ENCODE data around the gene STRBP. TPM values are rescaled to one million over a fixed set of nuclear protein-coding genes. Genes with fewer than 3 reads are reported as not detected.

Gene STRBP
- total RNA-seq, 2 donors from 2014 or later: 2.8 to 3.3 TPM

- no peak for ATAC-seq (ENCODE audit: insufficient number of reproducible peaks, low FRiP score, low read depth)
- no peaks in the 10 kb centered on the region for H3K4me1 ChIP-seq (ENCODE audit: control insufficient read depth in 1 of 2, low read depth in 2 of 2)
- H3K27ac ChIP-seq: no peak overlapping the region
- no peaks in the 10 kb centered on the region for H3K36me3 ChIP-seq
- no peak overlapping the region for H3K4me3 ChIP-seq
- H3K9me3 ChIP-seq: no peaks in the 10 kb centered on the region
- no peak for TF ChIP-seq CTCF (IDR thresholded peaks at IDR 0.05)
- DNase-seq (ENCODE audit: low spot score): no peak
- H3K27me3 ChIP-seq (replicated peaks; ENCODE audit: insufficient read depth): no peaks in the 10 kb centered on the region
Observed at GRCh38 chr9:123231421-123231820, 37.0 kb downstream of the STRBP start.

GRCh38 chr9:123228967-123229366, 39.4 kb downstream of the STRBP start:
- Histone ChIP-seq H3K27ac (no peak overlapping the region), H3K4me1 (ENCODE audit: control insufficient read depth in 1 of 2, low read depth in 2 of 2) (no peaks in the 10 kb centered on the region), H3K27me3 (replicated peaks; ENCODE audit: insufficient read depth) (no peaks in the 10 kb centered on the region), H3K4me3 (no peak overlapping the region), H3K9me3 (no peaks in the 10 kb centered on the region), H3K36me3 (no peaks in the 10 kb centered on the region)
- no peak for TF ChIP-seq CTCF (IDR thresholded peaks at IDR 0.05)
- no peak for DNase-seq (ENCODE audit: low spot score)
- ATAC-seq (ENCODE audit: insufficient number of reproducible peaks, low FRiP score, low read depth): no peak

- Histone ChIP-seq H3K4me1 (ENCODE audit: control insufficient read depth in 1 of 2, low read depth in 2 of 2) (no peaks in the 10 kb centered on the region), H3K4me3 (no peak overlapping the region), H3K9me3 (no peaks in the 10 kb centered on the region), H3K27me3 (replicated peaks; ENCODE audit: insufficient read depth) (no peaks in the 10 kb centered on the region), H3K27ac (no peak overlapping the region), H3K36me3 (no peaks in the 10 kb centered on the region)
- ATAC-seq (ENCODE audit: insufficient number of reproducible peaks, low FRiP score, low read depth) (no peak), DNase-seq (ENCODE audit: low spot score) (no peak)
- TF ChIP-seq CTCF (IDR thresholded peaks at IDR 0.05): no peak
Observed at GRCh38 chr9:123225995-123226394, 42.4 kb downstream of the STRBP start.

GRCh38 chr9:123225374-123225813, 43.0 kb downstream of the STRBP start:
- Histone ChIP-seq H3K4me3 (no peak overlapping the region), H3K27me3 (replicated peaks; ENCODE audit: insufficient read depth) (no peaks in the 10 kb centered on the region), H3K27ac (no peak overlapping the region), H3K9me3 (no peaks in the 10 kb centered on the region), H3K36me3 (no peaks in the 10 kb centered on the region), H3K4me1 (ENCODE audit: control insufficient read depth in 1 of 2, low read depth in 2 of 2) (no peaks in the 10 kb centered on the region)
- no peak for ATAC-seq (ENCODE audit: insufficient number of reproducible peaks, low FRiP score, low read depth)
- DNase-seq (ENCODE audit: low spot score): no peak
- no peak for TF ChIP-seq CTCF (IDR thresholded peaks at IDR 0.05)

- no peak for DNase-seq (ENCODE audit: low spot score)
- no peak for ATAC-seq (ENCODE audit: insufficient number of reproducible peaks, low FRiP score, low read depth)
- H3K36me3 ChIP-seq: no peaks in the 10 kb centered on the region
- no peak overlapping the region for H3K27ac ChIP-seq
- no peaks in the 10 kb centered on the region for H3K27me3 ChIP-seq (replicated peaks; ENCODE audit: insufficient read depth)
- no peak for TF ChIP-seq CTCF (IDR thresholded peaks at IDR 0.05)
- no peaks in the 10 kb centered on the region for H3K4me1 ChIP-seq (ENCODE audit: control insufficient read depth in 1 of 2, low read depth in 2 of 2)
- H3K4me3 ChIP-seq: no peak overlapping the region
- H3K9me3 ChIP-seq: no peaks in the 10 kb centered on the region
Observed at GRCh38 chr9:123220127-123220526, 48.3 kb downstream of the STRBP start.
